Stimulated activated effector memory CD8-positive, alpha-beta T cell treated with anti-CD3 and anti-CD28 coated beads, Interleukin-12 subunit alpha, Interleukin-12 subunit beta, amount 100 ng/mL, for 72 hours (primary cell): ENCODE measurements around the gene KYNU.

Source experiments
- ATAC-seq: fragments of 150-1000 bp; cut with Tn5 transposase; 2 replicates; pipeline ENCODE4 v1.10.0; 2021
- DNase-seq, 2 donors: peaks; one replicate each; pipeline ENCODE4 v3.0.0; 2021 to 2022; ENCODE audit warnings: low spot score in 2 of 2
- H3K27ac Mint-ChIP-seq: one replicate; pipeline ENCODE4 v1.8.0; 2022; ENCODE audit warnings: mild to moderate bottlenecking, mixed read lengths
- H3K36me3 Mint-ChIP-seq: one replicate; pipeline ENCODE4 v1.8.0; 2022; ENCODE audit warnings: mild to moderate bottlenecking, mixed read lengths
- H3K4me1 Mint-ChIP-seq: one replicate; pipeline ENCODE4 v1.8.0; 2022; ENCODE audit warnings: mixed read lengths
- H3K4me3 Mint-ChIP-seq: one replicate; pipeline ENCODE4 v1.8.0; 2022; ENCODE audit warnings: mild to moderate bottlenecking, mixed read lengths
- H3K9me3 Mint-ChIP-seq: one replicate; pipeline ENCODE4 v1.8.0; 2022; ENCODE audit warnings: mixed read lengths

Gene KYNU

GRCh38 chr2:142987044-142987443 is 109.6 kb downstream of the KYNU start:
- H3K9me3 Mint-ChIP-seq = no peaks in the 10 kb centered on the region
- no peaks in the 10 kb centered on the region for H3K36me3 Mint-ChIP-seq
- no peak for ATAC-seq

GRCh38 chr2:142989273-142990204 is 112.1 kb downstream of the KYNU start:
- Mint-ChIP-seq H3K4me3 (no peak overlapping the region), H3K27ac (no peak overlapping the region), H3K36me3 (no peaks in the 10 kb centered on the region), H3K4me1 (no peaks in the 10 kb centered on the region), H3K9me3 (no peaks in the 10 kb centered on the region)
- DNase-seq = no peak
- no peak for ATAC-seq

More at GRCh38 chr2:142987044-142987443, 109.6 kb downstream of the KYNU start:
- Mint-ChIP-seq H3K27ac (no peak overlapping the region), H3K4me3 (no peak overlapping the region), H3K4me1 (no peaks in the 10 kb centered on the region)
- DNase-seq = no peak

- H3K4me1 Mint-ChIP-seq = no peaks in the 10 kb centered on the region
- ATAC-seq = no peak
- H3K27ac Mint-ChIP-seq = no peak overlapping the region
- DNase-seq = no peak
- no peak overlapping the region for H3K4me3 Mint-ChIP-seq
- H3K9me3 Mint-ChIP-seq = no peaks in the 10 kb centered on the region
- H3K36me3 Mint-ChIP-seq = no peaks in the 10 kb centered on the region
Measured at GRCh38 chr2:142991295-142991694, 113.8 kb downstream of the KYNU start.

GRCh38 chr2:142992840-142993239 is 115.4 kb downstream of the KYNU start:
- H3K4me1 Mint-ChIP-seq = no peaks in the 10 kb centered on the region
- no peak for ATAC-seq
- no peaks in the 10 kb centered on the region for H3K36me3 Mint-ChIP-seq
- H3K9me3 Mint-ChIP-seq = no peaks in the 10 kb centered on the region
- H3K27ac Mint-ChIP-seq = no peak overlapping the region
- H3K4me3 Mint-ChIP-seq = no peak overlapping the region
- DNase-seq = no peak

GRCh38 chr2:142993771-142994170 is 116.3 kb downstream of the KYNU start:
- Mint-ChIP-seq H3K4me3 (no peak overlapping the region), H3K4me1 (no peaks in the 10 kb centered on the region), H3K27ac (no peak overlapping the region), H3K36me3 (no peaks in the 10 kb centered on the region), H3K9me3 (no peaks in the 10 kb centered on the region)
- ATAC-seq = no peak
- no peak for DNase-seq

GRCh38 chr2:142994665-142995064 is 117.2 kb downstream of the KYNU start:
- H3K4me1 Mint-ChIP-seq = no peaks in the 10 kb centered on the region

GRCh38 chr2:142997231-142997630 is 119.8 kb downstream of the KYNU start:
- H3K9me3 Mint-ChIP-seq = no peaks in the 10 kb centered on the region

More at GRCh38 chr2:142994665-142995064, 117.2 kb downstream of the KYNU start:
- Mint-ChIP-seq H3K27ac (no peak overlapping the region), H3K36me3 (no peaks in the 10 kb centered on the region), H3K9me3 (no peaks in the 10 kb centered on the region), H3K4me3 (no peak overlapping the region)
- no peak for DNase-seq
- ATAC-seq = no peak

GRCh38 chr2:143000599-143000998 is 123.1 kb downstream of the KYNU start:
- no peak overlapping the region for H3K4me3 Mint-ChIP-seq
- DNase-seq (no peak), ATAC-seq (no peak)
- H3K27ac Mint-ChIP-seq = no peak overlapping the region
- no peaks in the 10 kb centered on the region for H3K9me3 Mint-ChIP-seq
- no peaks in the 10 kb centered on the region for H3K4me1 Mint-ChIP-seq
- no peaks in the 10 kb centered on the region for H3K36me3 Mint-ChIP-seq

More at GRCh38 chr2:142997231-142997630, 119.8 kb downstream of the KYNU start:
- no peak for DNase-seq
- no peak overlapping the region for H3K27ac Mint-ChIP-seq
- ATAC-seq = no peak
- H3K4me3 Mint-ChIP-seq = no peak overlapping the region
- no peaks in the 10 kb centered on the region for H3K4me1 Mint-ChIP-seq
- H3K36me3 Mint-ChIP-seq = no peaks in the 10 kb centered on the region

- no peak overlapping the region for H3K27ac Mint-ChIP-seq
- H3K36me3 Mint-ChIP-seq = no peaks in the 10 kb centered on the region
Measured at GRCh38 chr2:143001501-143001900, 124.0 kb downstream of the KYNU start.

GRCh38 chr2:143015656-143016055 is 138.2 kb downstream of the KYNU start:
- Mint-ChIP-seq H3K4me3 (no peak overlapping the region), H3K36me3 (no peaks in the 10 kb centered on the region), H3K27ac (no peak overlapping the region), H3K4me1 (no peaks in the 10 kb centered on the region), H3K9me3 (peaks cover 2% of the 10 kb centered on the region)
- DNase-seq = no peak
- ATAC-seq = no peak

More at GRCh38 chr2:143001501-143001900, 124.0 kb downstream of the KYNU start:
- Mint-ChIP-seq H3K9me3 (no peaks in the 10 kb centered on the region), H3K4me3 (no peak overlapping the region), H3K4me1 (no peaks in the 10 kb centered on the region)
- no peak for DNase-seq
- no peak for ATAC-seq

- Mint-ChIP-seq H3K4me3 (no peak overlapping the region), H3K9me3 (no peaks in the 10 kb centered on the region), H3K4me1 (peaks cover 1% of the 10 kb centered on the region), H3K27ac (no peak overlapping the region), H3K36me3 (no peaks in the 10 kb centered on the region)
- ATAC-seq (no peak), DNase-seq (no peak)
Measured at GRCh38 chr2:143026411-143027054, 149.1 kb downstream of the KYNU start.

- DNase-seq = no peak
- no peak for ATAC-seq
- H3K4me3 Mint-ChIP-seq = no peak overlapping the region
- no peaks in the 10 kb centered on the region for H3K9me3 Mint-ChIP-seq
- H3K36me3 Mint-ChIP-seq = no peaks in the 10 kb centered on the region
- H3K27ac Mint-ChIP-seq = no peak overlapping the region
- H3K4me1 Mint-ChIP-seq = peaks cover 6% of the 10 kb centered on the region
Measured at GRCh38 chr2:143029141-143029540, 151.7 kb downstream of the KYNU start.

- H3K9me3 Mint-ChIP-seq = no peaks in the 10 kb centered on the region
- H3K4me3 Mint-ChIP-seq = no peak overlapping the region
- ATAC-seq (no peak), DNase-seq (no peak)
- no peaks in the 10 kb centered on the region for H3K36me3 Mint-ChIP-seq
- H3K4me1 Mint-ChIP-seq = peaks cover 6% of the 10 kb centered on the region
- H3K27ac Mint-ChIP-seq = no peak overlapping the region
Measured at GRCh38 chr2:143030127-143030526, 152.7 kb downstream of the KYNU start.

GRCh38 chr2:143034292-143035074 is 157.0 kb downstream of the KYNU start:
- peak; percentile 76 for ATAC-seq
- Mint-ChIP-seq H3K9me3 (no peaks in the 10 kb centered on the region), H3K4me3 (no peak overlapping the region), H3K4me1 (peaks cover 6% of the 10 kb centered on the region), H3K27ac (no peak overlapping the region), H3K36me3 (no peaks in the 10 kb centered on the region)
- DNase-seq = peak; percentile 33 to 66

- no peak overlapping the region for H3K27ac Mint-ChIP-seq
- H3K9me3 Mint-ChIP-seq = no peaks in the 10 kb centered on the region
- no peaks in the 10 kb centered on the region for H3K4me1 Mint-ChIP-seq
- H3K36me3 Mint-ChIP-seq = no peaks in the 10 kb centered on the region
- H3K4me3 Mint-ChIP-seq = no peak overlapping the region
- ATAC-seq (no peak), DNase-seq (no peak)
Measured at GRCh38 chr2:143051465-143051864, 174.0 kb downstream of the KYNU start.
